ENCODE results near the gene NNT. TPM values are rescaled to one million over a fixed set of nuclear protein-coding genes. Genes with fewer than 3 reads are reported as not detected.

The NNT gene
- 10 to 100 TPM; 57.0 to 66.1 (median 64.6) TPM for total RNA-seq
- total RNA-seq (2013), result 79.2 TPM

- peak; percentile 73 to 87 (median 80) for ATAC-seq
- Mint-ChIP-seq H3K36me3 (no peaks in the 10 kb centered on the region), H3K4me1 (peaks cover 50 to 56% of the 10 kb centered on the region in 2 donors), H3K27me3 (ENCODE audit: low read depth in 2 of 2) (no peaks in the 10 kb centered on the region), H3K4me3 (peak within 1 kb of the TSS; percentile 92), H3K27ac (peak within 1 kb of the TSS; percentile 94 to 98), H3K9me3 (no peaks in the 10 kb centered on the region)
- Histone ChIP-seq H3K36me3 (ENCODE audit: control insufficient read depth, insufficient read depth, low read length) (no peaks in the 10 kb centered on the region), H3K27ac (ENCODE audit: low read length) (peak within 1 kb of the TSS; percentile 81), H3K4me1 (ENCODE audit: control insufficient read depth, insufficient read depth, low read length) (peaks cover 23% of the 10 kb centered on the region), H3K4me3 (ENCODE audit: low read length) (peak within 1 kb of the TSS; percentile 91), H3K27me3 (ENCODE audit: control insufficient read depth, insufficient read depth, low read length) (no peaks in the 10 kb centered on the region), H3K9me3 (ENCODE audit: control insufficient read depth, insufficient read depth, low read length) (no peaks in the 10 kb centered on the region)
- WGBS (ENCODE audit: insufficient coverage), result under 1% methylated on average over 60 of the region's 60 CpGs
- TF ChIP-seq CTCF (IDR thresholded peaks at IDR 0.05), result no peak
- intact Hi-C loops (cut with micrococcal nuclease), result loop anchor here (1.0 to 5.0 kb wide), 2 partner anchors 45 to 120 kb away; partner anchors contain the start of genes PAIP1 and TMEM267
- DNase-seq, result peak; percentile 76 to 86
These were observed at the start of gene NNT for GRCh38 chr5:43602461-43603343. TSS of gene NNT (plus strand) at chr5:43603180. CDS start at chr5:43609196, 6,016 bp downstream.

GRCh38 chr5:43553381-43553780 lies 49.6 kb upstream of the NNT start:
- 73% methylated on average over 2 of the region's 2 CpGs for WGBS (ENCODE audit: insufficient coverage)
- ATAC-seq (no peak), DNase-seq (no peak)
- Histone ChIP-seq H3K4me1 (ENCODE audit: control insufficient read depth, insufficient read depth, low read length) (peaks cover 13% of the 10 kb centered on the region), H3K36me3 (ENCODE audit: control insufficient read depth, insufficient read depth, low read length) (peaks cover 34% of the 10 kb centered on the region), H3K4me3 (ENCODE audit: low read length) (no peak overlapping the region), H3K9me3 (ENCODE audit: control insufficient read depth, insufficient read depth, low read length) (no peaks in the 10 kb centered on the region), H3K27me3 (ENCODE audit: control insufficient read depth, insufficient read depth, low read length) (no peaks in the 10 kb centered on the region), H3K27ac (ENCODE audit: low read length) (no peak overlapping the region)
- H3K9me3 Mint-ChIP-seq, result no peaks in the 10 kb centered on the region
- no peaks in the 10 kb centered on the region for H3K36me3 Mint-ChIP-seq
- H3K27me3 Mint-ChIP-seq (ENCODE audit: low read depth in 2 of 2), result no peaks in the 10 kb centered on the region
- no peak overlapping the region for H3K27ac Mint-ChIP-seq
- H3K4me1 Mint-ChIP-seq, result peaks cover 18 to 24% of the 10 kb centered on the region in 2 donors
- intact Hi-C loops (cut with micrococcal nuclease), result no loop called here
- no peak overlapping the region for H3K4me3 Mint-ChIP-seq
- TF ChIP-seq CTCF (IDR thresholded peaks at IDR 0.05), result no peak

GRCh38 chr5:43554497-43554896 lies 48.5 kb upstream of the NNT start:
- Histone ChIP-seq H3K9me3 (ENCODE audit: control insufficient read depth, insufficient read depth, low read length) (no peaks in the 10 kb centered on the region), H3K27me3 (ENCODE audit: control insufficient read depth, insufficient read depth, low read length) (no peaks in the 10 kb centered on the region), H3K27ac (ENCODE audit: low read length) (no peak overlapping the region), H3K36me3 (ENCODE audit: control insufficient read depth, insufficient read depth, low read length) (peaks cover 34% of the 10 kb centered on the region), H3K4me3 (ENCODE audit: low read length) (no peak overlapping the region), H3K4me1 (ENCODE audit: control insufficient read depth, insufficient read depth, low read length) (peaks cover 13% of the 10 kb centered on the region)
- TF ChIP-seq CTCF (IDR thresholded peaks at IDR 0.05), result no peak
- no peak overlapping the region for H3K4me3 Mint-ChIP-seq
- no peak overlapping the region for H3K27ac Mint-ChIP-seq
- no peaks in the 10 kb centered on the region for H3K9me3 Mint-ChIP-seq
- intact Hi-C loops (cut with micrococcal nuclease), result loop anchor here (2.0 kb wide), 1 partner anchor 242 kb away; the partner anchor contains the start of gene HMGCS1
- ATAC-seq (no peak), DNase-seq (no peak)
- H3K4me1 Mint-ChIP-seq, result peaks cover 14 to 20% of the 10 kb centered on the region in 2 donors
- H3K36me3 Mint-ChIP-seq, result no peaks in the 10 kb centered on the region
- H3K27me3 Mint-ChIP-seq (ENCODE audit: low read depth in 2 of 2), result no peaks in the 10 kb centered on the region
- 95% methylated on average over 1 of the region's 1 CpG for WGBS (ENCODE audit: insufficient coverage)
